AG20443 (cell line): Measurements from ENCODE around the gene TSPY9.
"Not testable (repeated sequence)": the region's sequence is repeated elsewhere in the genome, so short reads cannot be mapped to it uniquely, and the experiment has no call there.

Experiments used
- DNase-seq: peaks from one replicate; pipeline ENCODE4 v3.0.0; 2012; ENCODE audit warnings: low spot score, mixed read lengths

The TSPY9 gene, protein sequence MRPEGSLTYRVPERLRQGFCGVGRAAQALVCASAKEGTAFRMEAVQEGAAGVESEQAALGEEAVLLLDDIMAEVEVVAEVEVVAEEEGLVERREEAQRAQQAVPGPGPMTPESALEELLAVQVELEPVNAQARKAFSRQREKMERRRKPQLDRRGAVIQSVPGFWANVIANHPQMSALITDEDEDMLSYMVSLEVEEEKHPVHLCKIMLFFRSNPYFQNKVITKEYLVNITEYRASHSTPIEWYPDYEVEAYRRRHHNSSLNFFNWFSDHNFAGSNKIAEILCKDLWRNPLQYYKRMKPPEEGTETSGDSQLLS

GRCh38 chrY:9486967-9487366 lies at the start of gene TSPY9:
Gene TSPY9, plus strand, starts transcription at chrY:9487267. Its CDS starts 46 bp downstream, at chrY:9487313.
- not testable (repeated sequence) for DNase-seq

GRCh38 chrY:9466655-9467054 lies 20.4 kb upstream of the TSPY9 start, which contains the start of gene TSPY1:
Gene TSPY1, plus strand, starts transcription at chrY:9466955. Its CDS starts 46 bp downstream, at chrY:9467001.
- not testable (repeated sequence) for DNase-seq

DNA sequence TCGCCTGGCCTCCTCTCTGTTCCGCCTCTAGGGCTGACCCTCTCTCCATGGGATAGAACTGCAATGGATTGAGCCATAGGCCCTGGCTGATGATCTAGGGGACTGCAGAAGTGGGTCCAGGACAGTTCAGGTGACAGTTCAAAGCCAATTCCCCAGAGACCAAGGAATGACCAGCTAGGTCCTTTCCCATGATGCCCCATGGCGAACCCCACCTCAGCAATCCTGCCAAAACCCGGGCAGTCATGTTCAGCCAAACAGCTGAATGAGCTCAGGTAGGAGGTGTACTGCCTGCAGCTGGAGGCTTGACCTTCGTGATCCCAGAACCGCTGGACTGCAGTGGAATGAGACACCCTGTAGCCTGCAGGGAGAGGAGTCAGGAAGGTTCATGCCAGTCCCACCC lies 17.3 kb downstream of the TSPY9 start:
- not testable (repeated sequence) for DNase-seq

DNA sequence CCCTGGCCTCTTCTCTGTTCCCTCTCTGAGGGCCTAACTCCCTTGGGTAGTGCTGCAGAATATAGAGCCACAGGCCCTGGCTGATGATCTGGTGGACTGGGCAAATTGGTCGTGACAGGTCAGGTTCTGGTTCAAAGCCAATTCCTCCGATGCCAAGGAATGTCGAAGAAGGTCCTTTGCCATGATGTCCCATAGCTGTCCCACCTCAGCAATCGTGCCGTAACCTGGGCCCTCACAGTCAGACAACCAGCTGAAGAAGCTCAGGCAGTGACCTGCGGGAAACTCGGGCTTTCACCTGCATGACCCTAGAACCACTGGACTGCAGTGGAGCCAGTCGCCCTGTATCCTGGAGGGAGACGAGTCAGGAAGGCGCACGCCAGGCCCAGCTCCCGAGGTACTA lies 29.2 kb downstream of the TSPY9 start:
- DNase-seq = not testable (repeated sequence)

DNA sequence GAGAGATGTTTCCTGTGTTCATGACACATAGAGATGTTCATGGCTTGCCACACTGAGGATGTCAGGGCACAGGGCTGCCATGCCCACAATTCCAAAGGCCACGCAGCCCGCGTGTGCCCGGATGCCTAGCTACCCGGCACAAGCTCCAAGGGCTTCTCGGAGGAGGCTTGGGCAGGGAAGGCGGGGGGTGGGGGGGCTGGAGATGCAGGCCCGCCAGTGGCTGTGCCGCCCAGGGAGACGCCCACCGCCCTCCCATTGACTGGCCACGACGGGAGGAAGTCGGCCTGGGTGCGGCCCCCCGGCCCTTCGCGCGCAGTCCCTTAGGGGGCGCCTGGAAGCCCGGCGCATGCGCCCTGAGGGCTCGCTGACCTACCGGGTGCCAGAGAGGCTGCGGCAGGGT lies 40.5 kb downstream of the TSPY9 start, which contains the start of gene TSPY10:
TSS of gene TSPY10 (plus strand) at position 301 of the 400 bp plus-strand sequence. CDS start at position 347, 46 bp downstream.
- not testable (repeated sequence) for DNase-seq
